HEK293T (cell line): ENCODE data around the gene TSPAN2.

ENCODE experiments used
- CTCF ChIA-PET: fragments of 350-600 bp; formaldehyde crosslinking; extraction: SDS; loops from one replicate; lab custom pipeline; 2021; ENCODE audit warnings: antibody characterized with exemption, inconsistent platforms; lab: Yijun Ruan, JAX
- POLR2A ChIA-PET: fragments of 350-600 bp; formaldehyde crosslinking; extraction: SDS; loops from one replicate; lab custom pipeline; 2020; ENCODE audit warnings: antibody characterized with exemption, inconsistent platforms; lab: Yijun Ruan, JAX
- DNase-seq: peaks from one replicate; pipeline ENCODE4 v3.0.0; 2012; ENCODE audit warnings: mixed read lengths; ENCODE audit errors: extremely low spot score
- ARNT ChIP-seq: fragments of 450-650 bp; IDR thresholded peaks from 2 replicates; pipeline ENCODE4 v1.6.1; 2017; ENCODE audit warnings: mild to moderate bottlenecking
- BHLHE40 ChIP-seq: fragments of 450-650 bp; IDR thresholded peaks from 2 replicates; pipeline ENCODE4 v1.6.1; 2016; ENCODE audit warnings: mild to moderate bottlenecking, moderate library complexity, borderline replicate concordance
- CTBP1 ChIP-seq: fragments of 450-650 bp; IDR thresholded peaks from 2 replicates; pipeline ENCODE4 v1.6.1; 2016; ENCODE audit warnings: borderline replicate concordance
- ELF4 ChIP-seq: fragments of 450-650 bp; IDR thresholded peaks from 2 replicates; pipeline ENCODE4 v1.6.1; 2017; ENCODE audit warnings: antibody characterized with exemption
- FOXA1 ChIP-seq: fragments of 450-650 bp; IDR thresholded peaks from 2 replicates; pipeline ENCODE4 v1.6.1; 2016; ENCODE audit warnings: mild to moderate bottlenecking
- FOXK2 ChIP-seq: fragments of 450-650 bp; IDR thresholded peaks from 2 replicates; pipeline ENCODE4 v1.6.1; 2016; ENCODE audit warnings: mild to moderate bottlenecking
- FOXM1 ChIP-seq: fragments of 450-650 bp; IDR thresholded peaks from 2 replicates; pipeline ENCODE4 v1.6.1; 2017; ENCODE audit warnings: mild to moderate bottlenecking, borderline replicate concordance
- HDGF ChIP-seq: fragments of 450-650 bp; IDR thresholded peaks from 2 replicates; pipeline ENCODE4 v1.6.1; 2017; ENCODE audit warnings: antibody characterized with exemption, borderline replicate concordance
- L3MBTL2 ChIP-seq: fragments of 450-650 bp; conservative IDR thresholded peaks from 2 replicates; pipeline ENCODE4 v1.6.1; 2016; ENCODE audit warnings: mild to moderate bottlenecking
- LEF1 ChIP-seq: fragments of 450-650 bp; IDR thresholded peaks from 2 replicates; pipeline ENCODE4 v1.6.1; 2017; ENCODE audit warnings: mild to moderate bottlenecking, borderline replicate concordance
- NFRKB ChIP-seq: fragments of 450-650 bp; IDR thresholded peaks from 2 replicates; pipeline ENCODE4 v1.6.1; 2016; ENCODE audit warnings: mild to moderate bottlenecking, moderate library complexity
- PKNOX1 ChIP-seq: fragments of 450-650 bp; IDR thresholded peaks from 2 replicates; pipeline ENCODE4 v1.6.1; 2016
- SP1 ChIP-seq: fragments of 450-650 bp; IDR thresholded peaks from 2 replicates; pipeline ENCODE4 v1.6.1; 2017
- SUZ12 ChIP-seq: fragments of 450-650 bp; IDR thresholded peaks from 2 replicates; pipeline ENCODE4 v1.6.1; 2016; ENCODE audit warnings: mild to moderate bottlenecking
- TARDBP ChIP-seq: fragments of 450-650 bp; IDR thresholded peaks from 2 replicates; pipeline ENCODE4 v1.6.1; 2016
- ZNF384 ChIP-seq: fragments of 450-650 bp; IDR thresholded peaks from 2 replicates; pipeline ENCODE4 v1.6.1; 2016

The TSPAN2 gene

GRCh38 chr1:115040501-115040900 lies 48.8 kb downstream of the TSPAN2 start:
- no peak for TF ChIP-seq SP1
- ChIA-PET POLR2A (no interaction called here), CTCF (interaction anchor here (0.8 to 1.5 kb wide), 3 partner anchors 10 to 15 kb away, joined by 3 to 6 read pairs (median 4); no protein-coding TSS in a partner anchor)
- no peak for DNase-seq

- ChIA-PET POLR2A (no interaction called here), CTCF (no interaction called here)
- no peak for TF ChIP-seq BHLHE40
- no peak for TF ChIP-seq FOXK2
- no peak for TF ChIP-seq FOXM1
- no peak for TF ChIP-seq L3MBTL2
- TF ChIP-seq SUZ12, result no peak
- TF ChIP-seq FOXA1, result no peak
- no peak for TF ChIP-seq PKNOX1
- TF ChIP-seq ZNF384, result no peak
- TF ChIP-seq TARDBP, result no peak
- no peak for TF ChIP-seq ELF4
- TF ChIP-seq SP1, result no peak
- no peak for TF ChIP-seq CTBP1
- no peak for DNase-seq
Observed at GRCh38 chr1:115036814-115037507, 52.3 kb downstream of the TSPAN2 start.

- DNase-seq, result no peak
- TF ChIP-seq PKNOX1 (no peak), TARDBP (no peak), NFRKB (no peak), BHLHE40 (no peak), FOXM1 (no peak), ARNT (no peak), L3MBTL2 (no peak), CTBP1 (no peak), FOXK2 (no peak), ZNF384 (no peak), ELF4 (no peak), SP1 (no peak), LEF1 (no peak), HDGF (no peak), FOXA1 (no peak), SUZ12 (no peak)
- ChIA-PET POLR2A (no interaction called here), CTCF (no interaction called here)
Observed at GRCh38 chr1:115035652-115036051, 53.7 kb downstream of the TSPAN2 start.

GRCh38 chr1:115031595-115031994 lies 57.7 kb downstream of the TSPAN2 start:
- TF ChIP-seq SP1, result no peak
- no peak for TF ChIP-seq LEF1
- no peak for TF ChIP-seq CTBP1
- TF ChIP-seq TARDBP, result no peak
- no peak for TF ChIP-seq FOXK2
- no peak for TF ChIP-seq ZNF384
- no peak for TF ChIP-seq ELF4
- TF ChIP-seq HDGF, result no peak
- TF ChIP-seq BHLHE40, result no peak
- TF ChIP-seq NFRKB, result no peak
- TF ChIP-seq L3MBTL2, result no peak
- TF ChIP-seq PKNOX1, result no peak
- no peak for TF ChIP-seq FOXA1
- no peak for TF ChIP-seq FOXM1
- CTCF ChIA-PET, result interaction anchor here (0.8 to 1.2 kb wide), 2 partner anchors 8 to 21 kb away, joined by 3 to 6 read pairs; no protein-coding TSS in a partner anchor
- POLR2A ChIA-PET, result no interaction called here
- DNase-seq, result no peak

- no peak for DNase-seq
- TF ChIP-seq ARNT (no peak), FOXM1 (no peak), LEF1 (no peak), SUZ12 (no peak), FOXA1 (no peak), L3MBTL2 (no peak), FOXK2 (no peak), ELF4 (no peak), NFRKB (no peak), PKNOX1 (no peak), HDGF (no peak)
- CTCF ChIA-PET, result no interaction called here
- POLR2A ChIA-PET, result no interaction called here
Observed at GRCh38 chr1:115029526-115029925, 59.8 kb downstream of the TSPAN2 start, which contains the start of gene TSHB. Gene TSHB, plus strand, starts transcription at chr1:115029826. Its CDS starts 3,537 bp downstream, at chr1:115033363.

GRCh38 chr1:115023593-115023992 lies 65.7 kb downstream of the TSPAN2 start:
- ChIA-PET POLR2A (no interaction called here), CTCF (no interaction called here)
- TF ChIP-seq ZNF384 (no peak), CTBP1 (no peak), FOXM1 (no peak)
- DNase-seq, result no peak
